ENCODE results near the gene GPC5.

The GPC5 gene

DNA sequence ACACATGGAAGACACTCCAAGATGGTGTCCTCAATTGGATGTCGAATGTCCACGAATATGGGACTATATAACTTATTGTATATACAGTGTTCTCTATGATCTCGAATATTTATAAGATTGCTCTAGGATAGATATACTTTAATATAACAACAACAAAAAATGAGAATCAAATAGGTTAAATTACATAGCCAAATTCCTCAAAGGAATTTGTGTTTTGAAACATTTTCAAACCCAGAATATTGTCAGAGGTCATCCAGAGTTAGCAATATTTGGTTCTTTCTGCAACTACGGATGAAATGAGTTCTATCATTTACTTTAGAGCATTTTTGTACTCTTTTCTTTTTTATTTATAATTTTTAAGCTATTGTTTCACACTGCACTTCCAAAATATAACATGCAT is 857.8 kb downstream of the GPC5 start:
- no peak overlapping the region for H3K27ac ChIP-seq (ENCODE audit: low read length)
- peaks cover 32% of the 10 kb centered on the region for H3K4me1 ChIP-seq (ENCODE audit: low read length)
- H3K79me2 ChIP-seq (ENCODE audit: low read length): no peaks in the 10 kb centered on the region
- H3K27me3 ChIP-seq (ENCODE audit: low read depth, low read length): no peaks in the 10 kb centered on the region
- no peak overlapping the region for H2AFZ ChIP-seq (ENCODE audit: low read depth, low read length)
- H3K36me3 ChIP-seq (replicated peaks; ENCODE audit: low read depth, low read length): peaks cover 2% of the 10 kb centered on the region
- H3K4me3 ChIP-seq (ENCODE audit: low read length): no peak overlapping the region
- TF ChIP-seq CTCF (IDR thresholded peaks at IDR 0.05; ENCODE audit: low read depth, low read length) (no peak), EZH2phosphoT487 (IDR thresholded peaks at IDR 0.05; ENCODE audit: low read depth) (no peak)
- no peaks in the 10 kb centered on the region for H3K9me3 ChIP-seq (ENCODE audit: insufficient read depth, low read length)
- H3K4me2 ChIP-seq (ENCODE audit: low read length): no peak overlapping the region
- no peak overlapping the region for H3K9ac ChIP-seq (ENCODE audit: low read length)
- H4K20me1 ChIP-seq (ENCODE audit: insufficient read depth, low read length): no peaks in the 10 kb centered on the region

GRCh38 chr13:92259046-92259445 is 860.6 kb downstream of the GPC5 start:
- Histone ChIP-seq H3K36me3 (replicated peaks; ENCODE audit: low read depth, low read length) (peaks cover 15% of the 10 kb centered on the region), H4K20me1 (ENCODE audit: insufficient read depth, low read length) (no peaks in the 10 kb centered on the region), H3K79me2 (ENCODE audit: low read length) (no peaks in the 10 kb centered on the region), H3K9me3 (ENCODE audit: insufficient read depth, low read length) (no peaks in the 10 kb centered on the region), H2AFZ (ENCODE audit: low read depth, low read length) (peak overlapping the region; percentile 24; the same call in 1 of the 2 replicates), H3K4me3 (ENCODE audit: low read length) (peak overlapping the region; percentile 62), H3K27ac (ENCODE audit: low read length) (peak overlapping the region; percentile 96), H3K9ac (ENCODE audit: low read length) (peak overlapping the region; percentile 76), H3K4me1 (ENCODE audit: low read length) (peaks cover 35% of the 10 kb centered on the region), H3K4me2 (ENCODE audit: low read length) (peak overlapping the region; percentile 92), H3K27me3 (ENCODE audit: low read depth, low read length) (no peaks in the 10 kb centered on the region)
- TF ChIP-seq EZH2phosphoT487 (IDR thresholded peaks at IDR 0.05; ENCODE audit: low read depth) (no peak), CTCF (IDR thresholded peaks at IDR 0.05; ENCODE audit: low read depth, low read length) (no peak)

GRCh38 chr13:92259523-92259922 is 861.1 kb downstream of the GPC5 start:
- peak overlapping the region; percentile 96 for H3K27ac ChIP-seq (ENCODE audit: low read length)
- peak overlapping the region; percentile 81; the same call in 1 of the 2 replicates for H2AFZ ChIP-seq (ENCODE audit: low read depth, low read length)
- H3K36me3 ChIP-seq (replicated peaks; ENCODE audit: low read depth, low read length): peaks cover 15% of the 10 kb centered on the region
- H3K4me2 ChIP-seq (ENCODE audit: low read length): peak overlapping the region; percentile 92
- no peaks in the 10 kb centered on the region for H4K20me1 ChIP-seq (ENCODE audit: insufficient read depth, low read length)
- no peaks in the 10 kb centered on the region for H3K9me3 ChIP-seq (ENCODE audit: insufficient read depth, low read length)
- H3K4me3 ChIP-seq (ENCODE audit: low read length): peak overlapping the region; percentile 63
- H3K79me2 ChIP-seq (ENCODE audit: low read length): no peaks in the 10 kb centered on the region
- peak overlapping the region; percentile 76 for H3K9ac ChIP-seq (ENCODE audit: low read length)
- no peaks in the 10 kb centered on the region for H3K27me3 ChIP-seq (ENCODE audit: low read depth, low read length)
- peaks cover 35% of the 10 kb centered on the region for H3K4me1 ChIP-seq (ENCODE audit: low read length)
- no peak for TF ChIP-seq CTCF (IDR thresholded peaks at IDR 0.05; ENCODE audit: low read depth, low read length)
- TF ChIP-seq EZH2phosphoT487 (IDR thresholded peaks at IDR 0.05; ENCODE audit: low read depth): no peak

GRCh38 chr13:92260363-92260762 is 861.9 kb downstream of the GPC5 start:
- peaks cover 35% of the 10 kb centered on the region for H3K4me1 ChIP-seq (ENCODE audit: low read length)
- H4K20me1 ChIP-seq (ENCODE audit: insufficient read depth, low read length): no peaks in the 10 kb centered on the region
- H3K79me2 ChIP-seq (ENCODE audit: low read length): no peaks in the 10 kb centered on the region
- H3K4me3 ChIP-seq (ENCODE audit: low read length): peak overlapping the region; percentile 63
- peak overlapping the region; percentile 96 for H3K27ac ChIP-seq (ENCODE audit: low read length)
- no peaks in the 10 kb centered on the region for H3K27me3 ChIP-seq (ENCODE audit: low read depth, low read length)
- peak overlapping the region; percentile 76 for H3K9ac ChIP-seq (ENCODE audit: low read length)
- H2AFZ ChIP-seq (ENCODE audit: low read depth, low read length): peak overlapping the region; percentile 81
- H3K36me3 ChIP-seq (replicated peaks; ENCODE audit: low read depth, low read length): peaks cover 15% of the 10 kb centered on the region
- H3K4me2 ChIP-seq (ENCODE audit: low read length): peak overlapping the region; percentile 92
- TF ChIP-seq EZH2phosphoT487 (IDR thresholded peaks at IDR 0.05; ENCODE audit: low read depth) (no peak), CTCF (IDR thresholded peaks at IDR 0.05; ENCODE audit: low read depth, low read length) (no peak)
- H3K9me3 ChIP-seq (ENCODE audit: insufficient read depth, low read length): no peaks in the 10 kb centered on the region

Measured in OCI-LY3 (cell line).